PC-3 (cell line): ENCODE data around the gene FRMD6.

Experiments used
- EZH2 ChIP-seq: fragments of 300-600 bp; sonication (generic); IDR thresholded peaks from one replicate; pipeline ENCODE4 v1.6.1; 2017; ENCODE audit warnings: antibody characterized with exemption, mild to moderate bottlenecking, low read length; ENCODE audit not compliant: unreplicated experiment
- EZH2phosphoT487 ChIP-seq: fragments of 300-600 bp; sonication (generic); IDR thresholded peaks from 2 replicates; pipeline ENCODE4 v1.6.1; 2018; ENCODE audit warnings: mild to moderate bottlenecking, antibody characterized with exemption, low read length, borderline replicate concordance
- TF ChIP-seq, protein P1 (sequence below): fragments of 300-600 bp; sonication (generic); conservative IDR thresholded peaks from 2 replicates; pipeline ENCODE4 v1.5.1; 2017; ENCODE audit warnings: antibody characterized with exemption, low read depth, mild to moderate bottlenecking, low read length

DNA sequence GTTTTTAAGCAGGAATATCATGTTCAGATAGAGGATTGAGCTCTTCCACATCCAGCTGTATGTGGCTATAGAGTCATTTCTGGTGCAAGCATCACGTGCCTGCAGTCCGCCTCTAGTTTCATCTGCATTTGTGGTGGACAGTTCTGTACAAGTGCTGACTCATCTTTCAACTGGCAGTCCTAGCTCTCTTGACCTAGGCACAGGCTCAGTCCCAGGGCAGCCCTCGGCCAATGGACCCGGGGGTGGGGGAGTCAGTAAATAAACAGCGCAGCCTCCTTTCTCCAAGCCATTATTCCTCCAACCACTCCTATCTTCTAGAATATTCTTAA lies 41.8 kb upstream of the FRMD6 start:
- TF ChIP-seq EZH2 (no peak), EZH2phosphoT487 (no peak)
- TF ChIP-seq, protein P1, sequence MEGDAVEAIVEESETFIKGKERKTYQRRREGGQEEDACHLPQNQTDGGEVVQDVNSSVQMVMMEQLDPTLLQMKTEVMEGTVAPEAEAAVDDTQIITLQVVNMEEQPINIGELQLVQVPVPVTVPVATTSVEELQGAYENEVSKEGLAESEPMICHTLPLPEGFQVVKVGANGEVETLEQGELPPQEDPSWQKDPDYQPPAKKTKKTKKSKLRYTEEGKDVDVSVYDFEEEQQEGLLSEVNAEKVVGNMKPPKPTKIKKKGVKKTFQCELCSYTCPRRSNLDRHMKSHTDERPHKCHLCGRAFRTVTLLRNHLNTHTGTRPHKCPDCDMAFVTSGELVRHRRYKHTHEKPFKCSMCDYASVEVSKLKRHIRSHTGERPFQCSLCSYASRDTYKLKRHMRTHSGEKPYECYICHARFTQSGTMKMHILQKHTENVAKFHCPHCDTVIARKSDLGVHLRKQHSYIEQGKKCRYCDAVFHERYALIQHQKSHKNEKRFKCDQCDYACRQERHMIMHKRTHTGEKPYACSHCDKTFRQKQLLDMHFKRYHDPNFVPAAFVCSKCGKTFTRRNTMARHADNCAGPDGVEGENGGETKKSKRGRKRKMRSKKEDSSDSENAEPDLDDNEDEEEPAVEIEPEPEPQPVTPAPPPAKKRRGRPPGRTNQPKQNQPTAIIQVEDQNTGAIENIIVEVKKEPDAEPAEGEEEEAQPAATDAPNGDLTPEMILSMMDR: no peak
